HepG2 (cell line): Measurements from ENCODE around the gene GFAP. TPM values are rescaled to one million over a fixed set of nuclear protein-coding genes. Genes with fewer than 3 reads are reported as not detected.

Experiments used
- EEA1 ChIP-seq: sonication (generic); formaldehyde crosslinking; IDR thresholded peaks from 2 replicates; pipeline ENCODE4 v1.5.1; 2020; ENCODE audit warnings: mild to moderate bottlenecking, missing genetic modification reagents, borderline replicate concordance
- FOSL1 ChIP-seq: sonication (generic); formaldehyde crosslinking; IDR thresholded peaks from 2 replicates; pipeline ENCODE4 v1.9.0; 2021; ENCODE audit warnings: missing genetic modification reagents, borderline replicate concordance
- GABPA ChIP-seq, 2 experiments: IDR thresholded peaks; 2 replicates each; pipeline ENCODE4 v1.6.1; 2011 to 2016; ENCODE audit warnings: low read depth in 2 of 2, low read length in 1 of 2, missing biosample characterization in 1 of 2, missing genetic modification characterization in 1 of 2
- GFI1 ChIP-seq: sonication (generic); formaldehyde crosslinking; IDR thresholded peaks from 2 replicates; pipeline ENCODE4 v1.5.0; 2020; ENCODE audit warnings: missing genetic modification reagents, mild to moderate bottlenecking, borderline replicate concordance
- HDAC2 ChIP-seq: sonication (generic); formaldehyde crosslinking; IDR thresholded peaks from 2 replicates; pipeline ENCODE4 v1.4.0; 2020; ENCODE audit warnings: missing genetic modification reagents
- MIER3 ChIP-seq: IDR thresholded peaks from 2 replicates; pipeline ENCODE4 v1.6.1; 2016; ENCODE audit warnings: missing compliant biosample characterization, borderline replicate concordance
- PRDM4 ChIP-seq: sonication (generic); formaldehyde crosslinking; IDR thresholded peaks from 2 replicates; pipeline ENCODE4 v1.9.0; 2021; ENCODE audit warnings: missing genetic modification reagents, borderline replicate concordance
- RXRA ChIP-seq: sonication (generic); formaldehyde crosslinking; IDR thresholded peaks from 2 replicates; pipeline ENCODE4 v1.5.1; 2020; ENCODE audit warnings: missing genetic modification reagents
- STAG1 ChIP-seq: sonication (generic); formaldehyde crosslinking; IDR thresholded peaks from 2 replicates; pipeline ENCODE4 v1.4.0; 2020; ENCODE audit warnings: missing genetic modification reagents
- TERF1 ChIP-seq: sonication (generic); formaldehyde crosslinking; IDR thresholded peaks from 2 replicates; pipeline ENCODE4 v1.8.0; 2022; ENCODE audit warnings: mild to moderate bottlenecking, missing genetic modification reagents, moderate library complexity
- XRCC5 ChIP-seq: fragments of 200-400 bp; formaldehyde crosslinking; optimal IDR thresholded peaks from 2 replicates; pipeline ENCODE3; 2017; ENCODE audit warnings: mild to moderate bottlenecking, low read length
- YEATS2 ChIP-seq: sonication (generic); formaldehyde crosslinking; IDR thresholded peaks from 2 replicates; pipeline ENCODE4 v1.4.0; 2020; ENCODE audit warnings: missing genetic modification reagents, borderline replicate concordance
- ZMYM3 ChIP-seq: sonication (generic); formaldehyde crosslinking; IDR thresholded peaks from 2 replicates; pipeline ENCODE4 v1.5.1; 2020; ENCODE audit warnings: mild to moderate bottlenecking, missing genetic modification reagents
- ZNF367 ChIP-seq: sonication (generic); formaldehyde crosslinking; IDR thresholded peaks from 2 replicates; pipeline ENCODE4 v1.4.0; 2020; ENCODE audit warnings: missing genetic modification reagents, borderline replicate concordance
- ZNF432 ChIP-seq: sonication (generic); formaldehyde crosslinking; IDR thresholded peaks from 2 replicates; pipeline ENCODE4 v1.5.0; 2020; ENCODE audit warnings: missing genetic modification reagents, mild to moderate bottlenecking, borderline replicate concordance
- ZNF501 ChIP-seq: sonication (generic); formaldehyde crosslinking; IDR thresholded peaks from 2 replicates; pipeline ENCODE4 v1.5.1; 2020; ENCODE audit warnings: mild to moderate bottlenecking, moderate library complexity, missing genetic modification reagents
- polyA plus RNA-seq, 8 experiments: library from polyadenylated mRNA; depleted of rRNA in 3 of 8; stranded (reverse) in 7 of 8; unstranded in 1 of 8; fragments of >200 nt; fragmentation: Illumina TruSeq in 4 of 8; extraction: Trizol in 4 of 8; gene quantifications; 2 replicates each; pipeline versions ENCODE4 v1.2.1 to v1.2.3, GENCODE V29; 2011 to 2016; ENCODE audit warnings: low read depth in 4 of 8, missing spikeins in 1 of 8, mixed read lengths in 1 of 8; ENCODE audit not compliant: insufficient read depth in 1 of 8
- total RNA-seq, 5 experiments: library from RNA; depleted of rRNA; stranded (reverse); fragments of >200 nt; fragmentation: Illumina TruSeq; extraction: Trizol; gene quantifications; 2 replicates each; pipeline ENCODE4 v1.2.3, GENCODE V29; 2016; ENCODE audit warnings: low read depth in 1 of 5
- TF ChIP-seq, protein P1 (sequence below): sonication (generic); formaldehyde crosslinking; IDR thresholded peaks from 2 replicates; pipeline ENCODE4 v1.5.0; 2020; ENCODE audit warnings: mild to moderate bottlenecking, missing genetic modification reagents, borderline replicate concordance

GFAP gene
- total and polyA plus RNA-seq, 2 of the 13 experiments (the other 11 are each of a cell fraction or from before 2014, with no cell fraction given): 0.11 to 0.29 TPM

DNA sequence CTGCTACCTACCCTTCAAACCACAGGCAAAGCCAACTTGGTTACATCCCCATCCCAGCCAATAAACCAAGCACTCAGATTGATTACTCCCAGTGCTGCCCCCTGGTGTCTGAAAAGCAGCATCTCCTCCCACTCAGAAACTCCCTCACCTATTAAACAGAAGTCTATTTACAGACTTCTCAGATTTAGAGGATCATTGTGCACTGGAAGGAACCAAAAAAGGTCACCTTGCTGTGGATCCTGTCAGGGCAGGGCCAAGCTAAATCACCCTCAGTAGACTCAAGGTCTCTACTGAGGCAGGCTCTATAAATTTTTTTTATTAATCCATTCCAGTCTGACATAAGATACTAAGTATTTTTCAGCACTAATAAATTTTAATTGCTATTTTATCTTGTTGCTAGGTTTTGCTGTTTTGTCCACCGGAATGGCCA, 50.1 kb downstream of the GFAP start (continued):
- TF ChIP-seq ZNF432 (CRISPR knock-in tag) (no peak), PRDM4 (no peak), GABPA (IDR thresholded peaks at IDR 0.05; ENCODE audit: low read depth, low read length) (no peak), GABPA (CRISPR knock-in tag; IDR thresholded peaks at IDR 0.05; ENCODE audit: low read depth) (no peak), RXRA (CRISPR knock-in tag) (no peak), MIER3 (no peak), GFI1 (no peak; the same call in 1 of the 2 replicates), ZNF367 (no peak), YEATS2 (CRISPR knock-in tag) (no peak), FOSL1 (CRISPR knock-in tag) (no peak), EEA1 (no peak), HDAC2 (CRISPR knock-in tag) (no peak), TERF1 (no peak), ZNF501 (no peak), STAG1 (CRISPR knock-in tag) (peak; percentile 66), XRCC5 (peak; percentile 54), ZMYM3 (CRISPR knock-in tag) (no peak)
- TF ChIP-seq, protein P1, sequence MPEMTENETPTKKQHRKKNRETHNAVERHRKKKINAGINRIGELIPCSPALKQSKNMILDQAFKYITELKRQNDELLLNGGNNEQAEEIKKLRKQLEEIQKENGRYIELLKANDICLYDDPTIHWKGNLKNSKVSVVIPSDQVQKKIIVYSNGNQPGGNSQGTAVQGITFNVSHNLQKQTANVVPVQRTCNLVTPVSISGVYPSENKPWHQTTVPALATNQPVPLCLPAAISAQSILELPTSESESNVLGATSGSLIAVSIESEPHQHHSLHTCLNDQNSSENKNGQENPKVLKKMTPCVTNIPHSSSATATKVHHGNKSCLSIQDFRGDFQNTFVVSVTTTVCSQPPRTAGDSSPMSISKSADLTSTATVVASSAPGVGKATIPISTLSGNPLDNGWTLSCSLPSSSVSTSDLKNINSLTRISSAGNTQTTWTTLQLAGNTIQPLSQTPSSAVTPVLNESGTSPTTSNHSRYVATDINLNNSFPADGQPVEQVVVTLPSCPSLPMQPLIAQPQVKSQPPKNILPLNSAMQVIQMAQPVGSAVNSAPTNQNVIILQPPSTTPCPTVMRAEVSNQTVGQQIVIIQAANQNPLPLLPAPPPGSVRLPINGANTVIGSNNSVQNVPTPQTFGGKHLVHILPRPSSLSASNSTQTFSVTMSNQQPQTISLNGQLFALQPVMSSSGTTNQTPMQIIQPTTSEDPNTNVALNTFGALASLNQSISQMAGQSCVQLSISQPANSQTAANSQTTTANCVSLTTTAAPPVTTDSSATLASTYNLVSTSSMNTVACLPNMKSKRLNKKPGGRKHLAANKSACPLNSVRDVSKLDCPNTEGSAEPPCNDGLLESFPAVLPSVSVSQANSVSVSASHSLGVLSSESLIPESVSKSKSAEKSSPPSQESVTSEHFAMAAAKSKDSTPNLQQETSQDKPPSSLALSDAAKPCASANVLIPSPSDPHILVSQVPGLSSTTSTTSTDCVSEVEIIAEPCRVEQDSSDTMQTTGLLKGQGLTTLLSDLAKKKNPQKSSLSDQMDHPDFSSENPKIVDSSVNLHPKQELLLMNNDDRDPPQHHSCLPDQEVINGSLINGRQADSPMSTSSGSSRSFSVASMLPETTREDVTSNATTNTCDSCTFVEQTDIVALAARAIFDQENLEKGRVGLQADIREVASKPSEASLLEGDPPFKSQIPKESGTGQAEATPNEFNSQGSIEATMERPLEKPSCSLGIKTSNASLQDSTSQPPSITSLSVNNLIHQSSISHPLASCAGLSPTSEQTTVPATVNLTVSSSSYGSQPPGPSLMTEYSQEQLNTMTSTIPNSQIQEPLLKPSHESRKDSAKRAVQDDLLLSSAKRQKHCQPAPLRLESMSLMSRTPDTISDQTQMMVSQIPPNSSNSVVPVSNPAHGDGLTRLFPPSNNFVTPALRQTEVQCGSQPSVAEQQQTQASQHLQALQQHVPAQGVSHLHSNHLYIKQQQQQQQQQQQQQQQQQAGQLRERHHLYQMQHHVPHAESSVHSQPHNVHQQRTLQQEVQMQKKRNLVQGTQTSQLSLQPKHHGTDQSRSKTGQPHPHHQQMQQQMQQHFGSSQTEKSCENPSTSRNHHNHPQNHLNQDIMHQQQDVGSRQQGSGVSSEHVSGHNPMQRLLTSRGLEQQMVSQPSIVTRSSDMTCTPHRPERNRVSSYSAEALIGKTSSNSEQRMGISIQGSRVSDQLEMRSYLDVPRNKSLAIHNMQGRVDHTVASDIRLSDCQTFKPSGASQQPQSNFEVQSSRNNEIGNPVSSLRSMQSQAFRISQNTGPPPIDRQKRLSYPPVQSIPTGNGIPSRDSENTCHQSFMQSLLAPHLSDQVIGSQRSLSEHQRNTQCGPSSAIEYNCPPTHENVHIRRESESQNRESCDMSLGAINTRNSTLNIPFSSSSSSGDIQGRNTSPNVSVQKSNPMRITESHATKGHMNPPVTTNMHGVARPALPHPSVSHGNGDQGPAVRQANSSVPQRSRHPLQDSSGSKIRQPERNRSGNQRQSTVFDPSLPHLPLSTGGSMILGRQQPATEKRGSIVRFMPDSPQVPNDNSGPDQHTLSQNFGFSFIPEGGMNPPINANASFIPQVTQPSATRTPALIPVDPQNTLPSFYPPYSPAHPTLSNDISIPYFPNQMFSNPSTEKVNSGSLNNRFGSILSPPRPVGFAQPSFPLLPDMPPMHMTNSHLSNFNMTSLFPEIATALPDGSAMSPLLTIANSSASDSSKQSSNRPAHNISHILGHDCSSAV: no peak
